H1 (cell line): ENCODE measurements around the gene CATSPERD. TPM values are rescaled to one million over a fixed set of nuclear protein-coding genes. Genes with fewer than 3 reads are reported as not detected.

ENCODE experiments used
- CTCF ChIA-PET: fragments of 300-600 bp; sonication (Branson Sonifier 250); formaldehyde crosslinking; loops from one replicate; lab custom pipeline; 2021; ENCODE audit not compliant: partially characterized antibody; lab: Charles Lee
- POLR2A ChIA-PET: fragments of 300-600 bp; sonication (Branson Sonifier 250); formaldehyde crosslinking; loops from one replicate; lab custom pipeline; 2021; ENCODE audit warnings: inconsistent platforms; ENCODE audit not compliant: partially characterized antibody; lab: Charles Lee
- DNase-seq, 2 experiments: peaks; one replicate each; pipeline versions ENCODE4 v3.0.0 to v3.0.0-alpha.2; 2010 to 2022; ENCODE audit warnings: low spot score in 2 of 2, low read depth in 1 of 2, mixed read lengths in 1 of 2
- FAIRE-seq: peaks from 2 replicates; lab custom pipeline; 2011; peaks lifted over from hg19 to GRCh38; lab: Jason Lieb, UNC
- H2AFZ ChIP-seq: 2 replicates; pipeline ENCODE4 v1.8.1; 2012; ENCODE audit warnings: low read length, inconsistent platforms
- H2AK5ac ChIP-seq: 2 replicates; pipeline ENCODE4 v1.6.1; 2013; ENCODE audit warnings: low read depth, low read length
- H2BK120ac ChIP-seq: replicated peaks from 2 replicates; pipeline ENCODE3; 2013; ENCODE audit warnings: low read depth, low read length, inconsistent platforms
- H2BK12ac ChIP-seq: 2 replicates; pipeline ENCODE4 v1.6.1; 2013; ENCODE audit warnings: low read depth, low read length
- H2BK15ac ChIP-seq: 2 replicates; pipeline ENCODE4 v1.6.1; 2013; ENCODE audit warnings: low read length
- H2BK20ac ChIP-seq: 2 replicates; pipeline ENCODE4 v1.6.1; 2013; ENCODE audit warnings: low read length
- H2BK5ac ChIP-seq: 2 replicates; pipeline ENCODE4 v1.6.1; 2013; ENCODE audit warnings: low read depth, low read length
- H3K14ac ChIP-seq: 2 replicates; pipeline ENCODE4 v1.6.1; 2013; ENCODE audit warnings: inconsistent platforms; ENCODE audit not compliant: insufficient read length
- H3K18ac ChIP-seq: 2 replicates; pipeline ENCODE4 v1.6.1; 2013; ENCODE audit warnings: low read length; ENCODE audit errors: extremely low read depth
- H3K23ac ChIP-seq: 2 replicates; pipeline ENCODE4 v1.6.1; 2013; ENCODE audit warnings: inconsistent platforms; ENCODE audit not compliant: insufficient read length
- H3K23me2 ChIP-seq: 2 replicates; pipeline ENCODE4 v1.6.1; 2013; ENCODE audit warnings: low read depth, low read length
- H3K27ac ChIP-seq: 2 replicates; pipeline ENCODE4 v1.6.1; 2011; ENCODE audit warnings: low read depth, low read length, inconsistent platforms
- H3K27me3 ChIP-seq, 4 experiments: replicated peaks in 1 of 4; 1 replicate in 1 of 4; 2 replicates in 3 of 4; pipeline versions ENCODE4 v1.6.1 to v1.8.1; 2011 to 2013; ENCODE audit warnings: low read length in 3 of 4, mild to moderate bottlenecking in 3 of 4, inconsistent platforms in 2 of 4, mixed read lengths in 2 of 4, moderate library complexity in 1 of 4; ENCODE audit not compliant: control insufficient read depth in 3 of 4, insufficient read depth in 3 of 4; ENCODE audit errors: extremely low read depth in 1 of 4
- H3K36me3 ChIP-seq, 4 experiments: 2 replicates each; pipeline versions ENCODE4 v1.6.1 to v1.8.1; 2011 to 2013; ENCODE audit warnings: mild to moderate bottlenecking in 4 of 4, low read length in 3 of 4, moderate library complexity in 2 of 4, control low read depth in 1 of 4, inconsistent platforms in 1 of 4; ENCODE audit not compliant: insufficient read depth in 4 of 4, control insufficient read depth in 2 of 4
- H3K4ac ChIP-seq: replicated peaks from 2 replicates; pipeline ENCODE3; 2013; ENCODE audit warnings: low read length, low read depth, mixed read lengths, inconsistent platforms; ENCODE audit not compliant: insufficient read length
- H3K4me1 ChIP-seq, 4 experiments: replicated peaks in 1 of 4; 1 replicate in 1 of 4; 2 replicates in 3 of 4; pipeline versions ENCODE4 v1.6.1 to v1.8.1; 2011 to 2013; ENCODE audit warnings: low read length in 3 of 4, inconsistent platforms in 2 of 4, mixed read lengths in 1 of 4; ENCODE audit not compliant: insufficient read depth in 4 of 4, control insufficient read depth in 3 of 4
- H3K4me2 ChIP-seq, 2 experiments: 2 replicates each; pipeline versions ENCODE4 v1.6.1 to v1.8.1; 2011 to 2013; ENCODE audit warnings: low read depth in 2 of 2, low read length in 2 of 2, control low read depth in 1 of 2, inconsistent platforms in 1 of 2, mild to moderate bottlenecking in 1 of 2; ENCODE audit not compliant: insufficient read depth in 1 of 2
- H3K4me3 ChIP-seq, 4 experiments: fragments of 200-600, 300-600 bp in 1 of 4; sonication (generic), shearing (Covaris generic), sonication (Bioruptor Twin) in 1 of 4; 2 replicates each; pipeline versions ENCODE4 v1.5.1 to v1.8.1; 2011 to 2016; ENCODE audit warnings: low read length in 4 of 4, low read depth in 3 of 4, control low read depth in 2 of 4, inconsistent platforms in 2 of 4, mild to moderate bottlenecking in 2 of 4, mixed read lengths in 1 of 4, moderate library complexity in 1 of 4; ENCODE audit not compliant: insufficient read depth in 2 of 4; ENCODE audit errors: extremely low read depth in 1 of 4
- H3K56ac ChIP-seq: replicated peaks from 2 replicates; pipeline ENCODE3; 2013; ENCODE audit warnings: low read depth, mild to moderate bottlenecking, mixed read lengths, low read length, inconsistent platforms; ENCODE audit not compliant: insufficient read length
- H3K79me1 ChIP-seq: 2 replicates; pipeline ENCODE4 v1.6.1; 2013; ENCODE audit warnings: low read depth, low read length, control low read depth
- H3K79me2 ChIP-seq, 2 experiments: 2 replicates each; pipeline versions ENCODE4 v1.6.1 to v1.8.1; 2012 to 2013; ENCODE audit warnings: low read length in 2 of 2, mild to moderate bottlenecking in 2 of 2, inconsistent platforms in 1 of 2; ENCODE audit not compliant: insufficient read depth in 2 of 2, control insufficient read depth in 1 of 2
- H3K9ac ChIP-seq, 4 experiments: replicated peaks in 1 of 4; 1 replicate in 1 of 4; 2 replicates in 3 of 4; pipeline versions ENCODE4 v1.6.1 to v1.8.1; 2011 to 2013; ENCODE audit warnings: low read depth in 3 of 4, low read length in 3 of 4, control low read depth in 2 of 4, mild to moderate bottlenecking in 2 of 4, moderate library complexity in 2 of 4, inconsistent platforms in 1 of 4; ENCODE audit errors: extremely low read depth in 1 of 4
- H3K9me3 ChIP-seq, 2 experiments: 2 replicates each; pipeline versions ENCODE4 v1.6.1 to v1.8.1; 2012 to 2013; ENCODE audit warnings: mild to moderate bottlenecking in 2 of 2, moderate library complexity in 2 of 2, control low read depth in 1 of 2, inconsistent platforms in 1 of 2, low read depth in 1 of 2, low read length in 1 of 2, mixed read lengths in 1 of 2; ENCODE audit not compliant: insufficient read depth in 2 of 2
- H4K20me1 ChIP-seq, 2 experiments: replicated peaks in 1 of 2; 2 replicates each; pipeline versions ENCODE3 to v1.8.1; 2011 to 2013; ENCODE audit warnings: inconsistent platforms in 2 of 2, low read length in 2 of 2, mild to moderate bottlenecking in 1 of 2; ENCODE audit not compliant: insufficient read depth in 2 of 2, control insufficient read depth in 1 of 2
- H4K5ac ChIP-seq: 2 replicates; pipeline ENCODE4 v1.6.1; 2013; ENCODE audit warnings: low read length, low read depth, mixed read lengths, inconsistent platforms; ENCODE audit not compliant: insufficient read length
- H4K8ac ChIP-seq: 2 replicates; pipeline ENCODE4 v1.8.0; 2013; ENCODE audit warnings: mild to moderate bottlenecking, moderate library complexity, low read length, inconsistent platforms; ENCODE audit not compliant: insufficient read depth; ENCODE audit errors: extremely low read depth
- H4K91ac ChIP-seq: replicated peaks from 2 replicates; pipeline ENCODE3; 2013; ENCODE audit warnings: low read length, mixed read lengths, inconsistent platforms; ENCODE audit not compliant: insufficient read length
- EP300 ChIP-seq, 2 experiments: IDR thresholded peaks; 1 replicate in 1 of 2; 2 replicates in 1 of 2; pipeline ENCODE4 v1.6.1; 2011 to 2012; ENCODE audit warnings: low read depth in 2 of 2, low read length in 2 of 2, mild to moderate bottlenecking in 2 of 2, borderline replicate concordance in 1 of 2, inconsistent platforms in 1 of 2, moderate library complexity in 1 of 2
- FOSL1 ChIP-seq: IDR thresholded peaks from 2 replicates; pipeline ENCODE4 v1.6.1; 2011; ENCODE audit warnings: mild to moderate bottlenecking, low read depth, low read length, moderate library complexity; ENCODE audit not compliant: insufficient read depth
- HDAC6 ChIP-seq: IDR thresholded peaks from one replicate; pipeline ENCODE4 v1.7.1; 2012; ENCODE audit warnings: low read depth, mild to moderate bottlenecking, inconsistent platforms, low read length, moderate library complexity
- POLR2A ChIP-seq, 2 experiments: IDR thresholded peaks; 1 replicate in 1 of 2; 2 replicates in 1 of 2; pipeline ENCODE4 v1.6.1; 2011; ENCODE audit warnings: low read depth in 2 of 2, low read length in 2 of 2, mild to moderate bottlenecking in 2 of 2; ENCODE audit errors: control extremely low read depth in 1 of 2
- RBBP5 ChIP-seq: IDR thresholded peaks from 2 replicates; pipeline ENCODE4 v1.7.1; 2012; ENCODE audit warnings: low read depth, mild to moderate bottlenecking, inconsistent platforms, low read length, moderate library complexity, borderline replicate concordance
- SUZ12 ChIP-seq: fragments of 200-600 bp; sonication (generic); IDR thresholded peaks from 2 replicates; pipeline ENCODE4 v1.6.1; 2012; ENCODE audit warnings: mild to moderate bottlenecking, inconsistent platforms, low read length, moderate library complexity, mixed read lengths
- TBP ChIP-seq: IDR thresholded peaks from 2 replicates; pipeline ENCODE4 v1.6.1; 2011; ENCODE audit warnings: low read depth, low read length, improper control_type of control experiment
- WGBS, 2 experiments: shearing (Covaris generic) in 1 of 2; methylation state at CpG; one replicate each; pipeline versions ENCODE4 v1.1.6 to v1.1.7; 2013 to 2015; ENCODE audit warnings: low lambda C conversion rate in 2 of 2, mixed read lengths in 2 of 2, inconsistent platforms in 1 of 2, low coverage in 1 of 2, missing lambda C conversion rate in 1 of 2; ENCODE audit not compliant: insufficient replicate concordance in 2 of 2, insufficient coverage in 1 of 2, insufficient read length in 1 of 2; ENCODE audit errors: extremely low coverage in 1 of 2, missing lambda C conversion rate in 1 of 2; 5-methylcytosine and 5-hydroxymethylcytosine counted together
- polyA plus RNA-seq, 7 experiments: library from polyadenylated mRNA; depleted of rRNA in 3 of 7; stranded (reverse) in 5 of 7; unstranded in 2 of 7; fragments of >200 nt in 5 of 7; fragments of 200-250 nt in 2 of 7; gene quantifications; 1 replicate in 5 of 7; 2 replicates in 1 of 7; 4 replicates in 1 of 7; pipeline versions ENCODE4 v1.2.1 to v1.2.3, GENCODE V29; 2011 to 2013; ENCODE audit warnings: missing spikeins in 2 of 7, mixed read lengths in 2 of 7
- total RNA-seq: library from RNA; stranded (reverse); fragmentation: NEBNext Ultra II Directional; extraction: Animal tissue kit (Norgen Biotek cat#: 25700); gene quantifications from 2 replicates; pipeline ENCODE4 v1.2.1, GENCODE V29; 2021

The CATSPERD gene
- total and polyA plus RNA-seq, 2 of the 8 experiments (the other 6 are each of a cell fraction or from before 2014, with no cell fraction given) = 0.12 TPM; not detected in 1

- FAIRE-seq = no peak
- no peak overlapping the region for H3K9ac ChIP-seq
- no peak overlapping the region for H4K8ac ChIP-seq
- H2BK12ac ChIP-seq = no peak overlapping the region
- no peak overlapping the region for H3K23ac ChIP-seq
- H3K23me2 ChIP-seq = no peaks in the 10 kb centered on the region
- peaks cover 0 to 5% (median 3%) of the 10 kb centered on the region in 4 experiments; a peak in 3 of 7 replicates for H3K4me1 ChIP-seq
- no peak overlapping the region for H2BK20ac ChIP-seq
- H3K79me1 ChIP-seq = peaks cover 4% of the 10 kb centered on the region; the same call in 1 of the 2 replicates
- H3K36me3 ChIP-seq = no peaks in the 10 kb centered on the region
- H3K79me2 ChIP-seq = no peaks in the 10 kb centered on the region; a peak in 1 of 4 replicates
- no peaks in the 10 kb centered on the region for H3K27me3 ChIP-seq
- POLR2A ChIA-PET = interaction anchor here (0.6 to 2.2 kb wide), 3 partner anchors 17 to 594 kb away, joined by 3 to 9 read pairs (median 3); no protein-coding TSS in a partner anchor
- H4K5ac ChIP-seq = no peak overlapping the region
- no peak overlapping the region for H3K56ac ChIP-seq
- CTCF ChIA-PET = interaction anchor here (0.6 to 4.2 kb wide), 8 partner anchors 11 to 211 kb away, joined by 3 to 11 read pairs (median 4); no protein-coding TSS in a partner anchor
- H2AFZ ChIP-seq = no peak overlapping the region
- no peak overlapping the region for H3K4ac ChIP-seq
- H4K91ac ChIP-seq = no peak overlapping the region
- no peak for TF ChIP-seq SUZ12
- TF ChIP-seq EP300 (IDR thresholded peaks at IDR 0.05; ENCODE audit: borderline replicate concordance in 1 of 2, low read depth in 2 of 2, low read length in 2 of 2) = no peak
- no peak for TF ChIP-seq TBP
- TF ChIP-seq HDAC6 = no peak
- TF ChIP-seq RBBP5 = no peak
- TF ChIP-seq FOSL1 = no peak
- no peak for TF ChIP-seq POLR2A (IDR thresholded peaks at IDR 0.05; ENCODE audit: control extremely low read depth in 1 of 2, low read depth in 2 of 2, low read length in 2 of 2)
- H3K4me2 ChIP-seq = no peak overlapping the region
- no peak overlapping the region for H2BK120ac ChIP-seq
- no peak overlapping the region for H2BK5ac ChIP-seq
- no peak overlapping the region for H3K14ac ChIP-seq
- H3K4me3 ChIP-seq = no peak overlapping the region
- H4K20me1 ChIP-seq = peaks cover 0 to 6% of the 10 kb centered on the region in 2 experiments
- DNase-seq = no peak
- no peak overlapping the region for H2BK15ac ChIP-seq
- no peak overlapping the region for H3K18ac ChIP-seq
- H3K9me3 ChIP-seq = no peaks in the 10 kb centered on the region
- no peak overlapping the region for H2AK5ac ChIP-seq
- 90% methylated on average over 4 of the region's 4 CpGs; no CpG with 5 or more reads in 1 of the 2 experiments for whole genome bisulfite sequencing, 2 experiments
- no peak overlapping the region for H3K27ac ChIP-seq
Measured at GRCh38 chr19:5811117-5811516, 90.7 kb downstream of the CATSPERD start.
